Measurements from ENCODE around the gene PTGS1.

- TF ChIP-seq CTCF (conservative IDR thresholded peaks at IDR 0.05 in 1 of 2, IDR thresholded peaks at IDR 0.05 in 1 of 2; ENCODE audit: extremely low read depth in 1 of 2, insufficient read depth in 1 of 2, low read depth in 1 of 2, low read length in 2 of 2) (no peak), EZH2 (IDR thresholded peaks at IDR 0.05; ENCODE audit: borderline replicate concordance, low read length) (no peak)
Measured at GRCh38 chr9:122329597-122329996, 41.2 kb upstream of the PTGS1 start.

Measured in mammary epithelial cell (primary cell).